OCI-LY3 (cell line): Measurements from ENCODE around the gene ERICH3.

Source experiments
- H2AFZ ChIP-seq: fragments of 200-600, 300-600 bp; shearing (Covaris generic); 2 replicates; pipeline ENCODE4 v1.6.0; 2014; ENCODE audit warnings: antibody characterized with exemption, low read depth, low read length
- H3K27ac ChIP-seq: fragments of 200-600, 300-600 bp; sonication (generic); 2 replicates; pipeline ENCODE4 v1.5.1; 2014; ENCODE audit warnings: mild to moderate bottlenecking, low read length, moderate library complexity, mixed read lengths
- H3K27me3 ChIP-seq: fragments of 200-600, 300-600 bp; sonication (generic); 2 replicates; pipeline ENCODE4 v1.6.1; 2014; ENCODE audit warnings: low read depth, low read length, mixed read lengths
- H3K36me3 ChIP-seq: fragments of 200-600, 300-600 bp; sonication (generic); replicated peaks from 2 replicates; pipeline ENCODE3; 2014; ENCODE audit warnings: low read depth, low read length, mixed read lengths
- H3K4me1 ChIP-seq: fragments of 300-600, 200-600 bp; sonication (generic); 2 replicates; pipeline ENCODE4 v1.6.1; 2014; ENCODE audit warnings: low read length, mixed read lengths
- H3K4me2 ChIP-seq: fragments of 200-600, 300-600 bp; sonication (generic); 2 replicates; pipeline ENCODE4 v1.6.1; 2014; ENCODE audit warnings: low read length, mixed read lengths
- H3K4me3 ChIP-seq: fragments of 300-600, 200-600 bp; sonication (generic); 2 replicates; pipeline ENCODE4 v1.5.1; 2014; ENCODE audit warnings: antibody characterized with exemption, mild to moderate bottlenecking, low read length, moderate library complexity
- H3K79me2 ChIP-seq: fragments of 300-600, 200-600 bp; shearing (Covaris generic); 2 replicates; pipeline ENCODE4 v1.6.1; 2014; ENCODE audit warnings: mild to moderate bottlenecking, low read length, mixed read lengths
- H3K9ac ChIP-seq: fragments of 300-600, 200-600 bp; shearing (Covaris generic); 2 replicates; pipeline ENCODE4 v1.6.0; 2014; ENCODE audit warnings: mild to moderate bottlenecking, low read length, moderate library complexity
- H3K9me3 ChIP-seq: fragments of 200-600, 300-600 bp; shearing (Covaris generic); 2 replicates; pipeline ENCODE4 v1.6.1; 2014; ENCODE audit warnings: low read length, mixed read lengths; ENCODE audit not compliant: insufficient read depth
- H4K20me1 ChIP-seq: fragments of 200-600, 300-600 bp; sonication (generic); 2 replicates; pipeline ENCODE4 v1.6.1; 2016; ENCODE audit warnings: low read length, mixed read lengths; ENCODE audit not compliant: insufficient read depth
- CTCF ChIP-seq: fragments of 200-600, 300-600 bp; sonication (generic); IDR thresholded peaks from 2 replicates; pipeline ENCODE4 v1.5.1; 2014; ENCODE audit warnings: antibody characterized with exemption, low read length, low read depth
- EZH2phosphoT487 ChIP-seq: fragments of 200-600 bp; shearing (Covaris generic); IDR thresholded peaks from 2 replicates; pipeline ENCODE4 v1.6.1; 2018; ENCODE audit warnings: antibody characterized with exemption, mixed run types, low read depth

Gene ERICH3

GRCh38 chr1:74681449-74681848, 7.9 kb upstream of the ERICH3 start:
- H4K20me1 ChIP-seq, result no peaks in the 10 kb centered on the region
- H3K79me2 ChIP-seq, result no peaks in the 10 kb centered on the region
- peaks cover 42% of the 10 kb centered on the region for H3K4me1 ChIP-seq
- peak overlapping the region; percentile 62 for H3K4me3 ChIP-seq
- H3K27ac ChIP-seq, result peak overlapping the region; percentile 75
- peaks cover 18% of the 10 kb centered on the region; the same call in 1 of the 2 replicates for H3K27me3 ChIP-seq
- peak overlapping the region; percentile 93 for H3K4me2 ChIP-seq
- TF ChIP-seq CTCF, result no peak
- TF ChIP-seq EZH2phosphoT487, result no peak
- no peaks in the 10 kb centered on the region for H3K9me3 ChIP-seq
- H3K9ac ChIP-seq, result no peak overlapping the region
- H3K36me3 ChIP-seq, result no peaks in the 10 kb centered on the region
- H2AFZ ChIP-seq, result no peak overlapping the region

GRCh38 chr1:74681001-74681400, 7.4 kb upstream of the ERICH3 start:
- H3K4me2 ChIP-seq, result peak overlapping the region; percentile 93
- H3K27me3 ChIP-seq, result peaks cover 18% of the 10 kb centered on the region; the same call in 1 of the 2 replicates
- no peaks in the 10 kb centered on the region for H3K9me3 ChIP-seq
- H3K27ac ChIP-seq, result peak overlapping the region; percentile 75
- no peak overlapping the region for H2AFZ ChIP-seq
- no peaks in the 10 kb centered on the region for H3K79me2 ChIP-seq
- H3K9ac ChIP-seq, result peak overlapping the region; percentile 34; the same call in 1 of the 2 replicates
- no peak for TF ChIP-seq CTCF
- TF ChIP-seq EZH2phosphoT487, result no peak
- H3K4me3 ChIP-seq, result peak overlapping the region; percentile 62
- H3K4me1 ChIP-seq, result peaks cover 42% of the 10 kb centered on the region
- H4K20me1 ChIP-seq, result no peaks in the 10 kb centered on the region
- H3K36me3 ChIP-seq, result no peaks in the 10 kb centered on the region

- no peak overlapping the region for H3K9ac ChIP-seq
- no peak overlapping the region for H3K4me3 ChIP-seq
- no peaks in the 10 kb centered on the region for H4K20me1 ChIP-seq
- no peaks in the 10 kb centered on the region for H3K36me3 ChIP-seq
- no peaks in the 10 kb centered on the region for H3K79me2 ChIP-seq
- no peak overlapping the region for H3K4me2 ChIP-seq
- no peaks in the 10 kb centered on the region for H3K9me3 ChIP-seq
- H3K27me3 ChIP-seq, result peaks cover 20% of the 10 kb centered on the region; the same call in 1 of the 2 replicates
- peaks cover 42% of the 10 kb centered on the region for H3K4me1 ChIP-seq
- no peak overlapping the region for H2AFZ ChIP-seq
- H3K27ac ChIP-seq, result no peak overlapping the region
- no peak for TF ChIP-seq EZH2phosphoT487
- no peak for TF ChIP-seq CTCF
Observed at GRCh38 chr1:74679811-74680210, 6.2 kb upstream of the ERICH3 start.

GRCh38 chr1:74677926-74678325, 4.3 kb upstream of the ERICH3 start:
- Histone ChIP-seq H3K4me1 (peaks cover 48% of the 10 kb centered on the region), H3K27ac (no peak overlapping the region), H4K20me1 (no peaks in the 10 kb centered on the region), H3K9me3 (no peaks in the 10 kb centered on the region), H3K36me3 (no peaks in the 10 kb centered on the region), H3K9ac (no peak overlapping the region), H2AFZ (no peak overlapping the region), H3K4me3 (no peak overlapping the region), H3K27me3 (peaks cover 12% of the 10 kb centered on the region; the same call in 1 of the 2 replicates), H3K4me2 (no peak overlapping the region), H3K79me2 (no peaks in the 10 kb centered on the region)
- TF ChIP-seq EZH2phosphoT487 (no peak), CTCF (no peak)
